SK-N-SH (cell line): Measurements from ENCODE around the gene SFXN4. TPM values are rescaled to one million over a fixed set of nuclear protein-coding genes. Genes with fewer than 3 reads are reported as not detected.

Experiments
- CTCF ChIA-PET: fragments of 300-600, 350-600 bp; formaldehyde crosslinking; extraction: SDS; loops from one replicate; lab custom pipeline; 2021; lab: Yijun Ruan, JAX
- POLR2A ChIA-PET: fragments of 350-600 bp; sonication (Branson Sonifier 250); formaldehyde crosslinking; extraction: SDS; loops from one replicate; lab custom pipeline; 2020; ENCODE audit warnings: antibody characterized with exemption, inconsistent platforms; lab: Yijun Ruan, JAX
- DNase-seq: peaks from one replicate; pipeline ENCODE4 v3.0.0; 2012
- H2AFZ ChIP-seq: fragments of 200-600 bp; sonication (generic); 2 replicates; pipeline ENCODE4 v1.8.1; 2016; ENCODE audit warnings: antibody characterized with exemption, mild to moderate bottlenecking, low read depth
- H3F3A ChIP-seq: fragments of 200-600 bp; sonication (generic); replicated peaks from 2 replicates; pipeline ENCODE3; 2016; ENCODE audit warnings: antibody characterized with exemption, mild to moderate bottlenecking; ENCODE audit not compliant: insufficient read depth
- H3K27ac ChIP-seq, 2 experiments: fragments of 200-500 bp in 1 of 2; fragments of 200-600 bp in 1 of 2; sonication (Bioruptor generic) in 1 of 2; sonication (generic), shearing (Covaris generic) in 1 of 2; 2 replicates each; pipeline versions ENCODE4 v1.5.1 to v1.6.1; 2014 to 2016; ENCODE audit warnings: low read depth in 2 of 2, inconsistent platforms in 1 of 2, low read length in 1 of 2, mild to moderate bottlenecking in 1 of 2, mixed read lengths in 1 of 2
- H3K27me3 ChIP-seq: fragments of 200-600 bp; sonication (generic), shearing (Covaris generic); 2 replicates; pipeline ENCODE4 v1.6.1; 2016; ENCODE audit warnings: mixed run types; ENCODE audit not compliant: insufficient read depth
- H3K36me3 ChIP-seq, 2 experiments: fragments of 200-500 bp in 1 of 2; fragments of 200-600 bp in 1 of 2; sonication (Bioruptor generic) in 1 of 2; sonication (generic) in 1 of 2; replicated peaks in 1 of 2; 2 replicates each; pipeline versions ENCODE3 to v1.5.1; 2014 to 2016; ENCODE audit warnings: low read length in 1 of 2, mild to moderate bottlenecking in 1 of 2; ENCODE audit not compliant: insufficient read depth in 2 of 2, control insufficient read depth in 1 of 2
- H3K4me1 ChIP-seq, 2 experiments: fragments of 200-500 bp in 1 of 2; fragments of 200-600 bp in 1 of 2; sonication (Bioruptor generic) in 1 of 2; sonication (generic), shearing (Covaris generic) in 1 of 2; 2 replicates each; pipeline versions ENCODE4 v1.5.1 to v1.6.1; 2014 to 2016; ENCODE audit warnings: low read depth in 1 of 2, low read length in 1 of 2, mixed run types in 1 of 2; ENCODE audit not compliant: insufficient read depth in 2 of 2, control insufficient read depth in 1 of 2
- H3K4me2 ChIP-seq: fragments of 200-600 bp; sonication (generic), shearing (Covaris generic); 2 replicates; pipeline ENCODE4 v1.6.1; 2017; ENCODE audit warnings: mixed run types
- H3K4me3 ChIP-seq, 2 experiments: fragments of 200-500 bp in 1 of 2; fragments of 200-600 bp in 1 of 2; sonication (Bioruptor generic) in 1 of 2; sonication (generic), shearing (Covaris generic) in 1 of 2; 2 replicates each; pipeline versions ENCODE4 v1.5.1 to v1.8.1; 2014 to 2016; ENCODE audit warnings: low read depth in 2 of 2, inconsistent platforms in 1 of 2, low read length in 1 of 2, mild to moderate bottlenecking in 1 of 2, mixed read lengths in 1 of 2, moderate library complexity in 1 of 2
- H3K79me2 ChIP-seq: fragments of 200-600 bp; sonication (generic); 2 replicates; pipeline ENCODE4 v1.8.1; 2017; ENCODE audit warnings: mild to moderate bottlenecking; ENCODE audit not compliant: insufficient read depth
- H3K9ac ChIP-seq: fragments of 200-600 bp; sonication (generic); 2 replicates; pipeline ENCODE4 v1.6.1; 2017; ENCODE audit warnings: mixed run types
- H3K9me2 ChIP-seq: fragments of 200-600 bp; sonication (generic); 2 replicates; pipeline ENCODE4 v1.6.1; 2017; ENCODE audit warnings: mixed run types
- H3K9me3 ChIP-seq: fragments of 200-600 bp; sonication (generic); 2 replicates; pipeline ENCODE4 v1.6.1; 2017; ENCODE audit warnings: mixed run types, mild to moderate bottlenecking, moderate library complexity
- H4K20me1 ChIP-seq: fragments of 200-600 bp; sonication (generic); 2 replicates; pipeline ENCODE4 v1.6.1; 2017; ENCODE audit warnings: mild to moderate bottlenecking, mixed run types; ENCODE audit not compliant: insufficient read depth
- FOXJ3 ChIP-seq: sonication (generic); formaldehyde crosslinking; IDR thresholded peaks from 2 replicates; pipeline ENCODE4 v1.5.1; 2020; ENCODE audit warnings: mild to moderate bottlenecking, missing genetic modification reagents
- MXI1 ChIP-seq: IDR thresholded peaks from 2 replicates; pipeline ENCODE4 v1.6.1; 2012; ENCODE audit warnings: mild to moderate bottlenecking, low read depth, low read length, improper control_type of control experiment
- RCOR1 ChIP-seq: fragments of 150-350 bp; IDR thresholded peaks from 2 replicates; pipeline ENCODE4 v1.6.1; 2017; ENCODE audit warnings: antibody characterized with exemption, low read length
- SMC3 ChIP-seq: IDR thresholded peaks from 2 replicates; pipeline ENCODE4 v1.6.1; 2012; ENCODE audit warnings: low read depth, low read length, improper control_type of control experiment
- TAF1 ChIP-seq: IDR thresholded peaks from 2 replicates; pipeline ENCODE4 v1.6.1; 2012; ENCODE audit warnings: low read depth, mild to moderate bottlenecking, low read length, moderate library complexity, borderline replicate concordance
- WGBS: methylation state at CpG from one replicate; pipeline ENCODE4 v1.1.6; 2017; ENCODE audit warnings: low lambda C conversion rate; 5-methylcytosine and 5-hydroxymethylcytosine counted together
- polyA plus RNA-seq, 3 experiments: library from polyadenylated mRNA; depleted of rRNA; stranded (reverse); fragments of >200 nt; gene quantifications; 2 replicates each; pipeline ENCODE4 v1.2.3, GENCODE V29; 2012
- TF ChIP-seq, protein P1 (sequence below): IDR thresholded peaks from 2 replicates; pipeline ENCODE4 v1.4.0; 2012; ENCODE audit warnings: low read depth
- TF ChIP-seq, protein P2 (sequence below): fragments of 200-600 bp; sonication (generic); IDR thresholded peaks from 2 replicates; pipeline ENCODE4 v1.6.1; 2017; ENCODE audit warnings: antibody characterized with exemption, mild to moderate bottlenecking, moderate library complexity
- TF ChIP-seq, protein P3 (sequence below): IDR thresholded peaks from 2 replicates; pipeline ENCODE4; 2012
- TF ChIP-seq, protein P4 (sequence below): IDR thresholded peaks from 2 replicates; pipeline ENCODE4 v1.4.0; 2012; ENCODE audit warnings: low read depth, borderline replicate concordance

The SFXN4 gene, protein sequence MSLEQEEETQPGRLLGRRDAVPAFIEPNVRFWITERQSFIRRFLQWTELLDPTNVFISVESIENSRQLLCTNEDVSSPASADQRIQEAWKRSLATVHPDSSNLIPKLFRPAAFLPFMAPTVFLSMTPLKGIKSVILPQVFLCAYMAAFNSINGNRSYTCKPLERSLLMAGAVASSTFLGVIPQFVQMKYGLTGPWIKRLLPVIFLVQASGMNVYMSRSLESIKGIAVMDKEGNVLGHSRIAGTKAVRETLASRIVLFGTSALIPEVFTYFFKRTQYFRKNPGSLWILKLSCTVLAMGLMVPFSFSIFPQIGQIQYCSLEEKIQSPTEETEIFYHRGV
- 24.2 and 32.0 TPM in 2 replicates for polyA plus RNA-seq (2012; rRNA removed)
- 23.0 and 33.1 TPM in 2 replicates for polyA plus RNA-seq (2012; cell fraction: cytosol; rRNA removed)
- polyA plus RNA-seq (2012; cell fraction: nucleus; rRNA removed), result 67.8 and 86.1 TPM in 2 replicates

DNA sequence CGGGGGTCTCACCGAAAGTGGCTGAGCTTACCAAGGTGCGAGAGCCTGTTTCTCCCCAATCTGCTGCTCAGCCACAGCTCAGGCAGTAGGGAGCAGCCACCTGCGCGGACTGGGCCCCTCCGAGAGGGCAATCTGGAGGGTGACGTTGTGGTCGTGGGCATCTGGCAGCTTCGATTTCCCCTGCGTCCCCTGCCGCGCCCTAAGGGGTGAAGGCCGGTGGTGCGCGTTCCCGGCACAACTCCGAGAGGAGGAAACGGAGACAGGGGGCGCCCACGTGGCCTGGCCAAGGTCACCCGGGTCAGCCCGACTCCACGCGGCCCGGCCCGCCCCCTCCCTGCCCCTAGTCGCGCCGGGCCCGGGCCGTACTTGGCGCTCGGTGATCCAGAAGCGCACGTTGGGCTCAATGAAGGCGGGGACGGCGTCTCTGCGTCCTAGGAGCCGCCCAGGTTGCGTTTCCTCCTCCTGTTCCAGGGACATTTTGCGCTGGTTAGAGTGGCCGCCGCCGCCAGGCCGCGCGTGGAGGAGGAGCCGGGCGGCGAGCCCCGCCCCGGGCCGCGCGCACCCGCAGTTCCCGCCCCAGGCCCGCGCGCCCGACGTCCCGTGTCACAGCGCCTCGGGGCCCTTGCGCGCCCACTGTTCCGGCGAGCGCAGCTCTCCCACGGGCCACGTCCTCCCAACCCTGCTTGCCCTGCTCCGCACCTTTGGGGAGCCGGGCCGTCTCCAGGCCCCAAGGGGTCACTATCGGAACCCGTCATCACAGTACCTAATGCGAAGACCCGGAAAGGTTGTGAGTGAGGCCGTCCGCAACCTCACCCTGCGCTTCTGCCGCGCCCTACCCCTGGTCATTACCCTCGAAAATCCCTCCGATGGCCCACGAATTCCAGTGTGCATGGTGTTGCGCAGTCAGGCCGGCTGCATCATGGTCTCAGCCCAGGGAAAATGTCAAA lies at the start of gene SFXN4:
Gene SFXN4 (minus strand): TSS at position 544 of the 947 bp plus-strand sequence. CDS start 67 bp downstream, at position 477.
- Histone ChIP-seq H3K4me3 (peak within 1 kb of the TSS; percentile 69 to 75), H3K4me2 (peak within 1 kb of the TSS; percentile 86), H3K9ac (peak within 1 kb of the TSS; percentile 74), H4K20me1 (no peaks in the 10 kb centered on the region), H2AFZ (peak within 1 kb of the TSS; percentile 95), H3K9me2 (no peaks in the 10 kb centered on the region), H3K36me3 (peaks cover 24 to 31% of the 10 kb centered on the region in 2 experiments), H3K9me3 (no peaks in the 10 kb centered on the region), H3K27ac (peak within 1 kb of the TSS; percentile 7 to 79; a peak in 3 of 4 replicates), H3K79me2 (no peaks in the 10 kb centered on the region), H3F3A (peaks cover 35% of the 10 kb centered on the region), H3K4me1 (peaks cover 0 to 13% of the 10 kb centered on the region in 2 experiments; a peak in 2 of 4 replicates), H3K27me3 (no peaks in the 10 kb centered on the region)
- TF ChIP-seq, protein P1, sequence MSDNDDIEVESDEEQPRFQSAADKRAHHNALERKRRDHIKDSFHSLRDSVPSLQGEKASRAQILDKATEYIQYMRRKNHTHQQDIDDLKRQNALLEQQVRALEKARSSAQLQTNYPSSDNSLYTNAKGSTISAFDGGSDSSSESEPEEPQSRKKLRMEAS, result peak; percentile 96
- TF ChIP-seq FOXJ3 (CRISPR knock-in tag) (peak; percentile 48; the same call in 1 of the 2 replicates), TAF1 (peak; percentile 37; the same call in 1 of the 2 replicates), SMC3 (no peak), RCOR1 (no peak), MXI1 (peak; percentile 95)
- TF ChIP-seq, protein P2, sequence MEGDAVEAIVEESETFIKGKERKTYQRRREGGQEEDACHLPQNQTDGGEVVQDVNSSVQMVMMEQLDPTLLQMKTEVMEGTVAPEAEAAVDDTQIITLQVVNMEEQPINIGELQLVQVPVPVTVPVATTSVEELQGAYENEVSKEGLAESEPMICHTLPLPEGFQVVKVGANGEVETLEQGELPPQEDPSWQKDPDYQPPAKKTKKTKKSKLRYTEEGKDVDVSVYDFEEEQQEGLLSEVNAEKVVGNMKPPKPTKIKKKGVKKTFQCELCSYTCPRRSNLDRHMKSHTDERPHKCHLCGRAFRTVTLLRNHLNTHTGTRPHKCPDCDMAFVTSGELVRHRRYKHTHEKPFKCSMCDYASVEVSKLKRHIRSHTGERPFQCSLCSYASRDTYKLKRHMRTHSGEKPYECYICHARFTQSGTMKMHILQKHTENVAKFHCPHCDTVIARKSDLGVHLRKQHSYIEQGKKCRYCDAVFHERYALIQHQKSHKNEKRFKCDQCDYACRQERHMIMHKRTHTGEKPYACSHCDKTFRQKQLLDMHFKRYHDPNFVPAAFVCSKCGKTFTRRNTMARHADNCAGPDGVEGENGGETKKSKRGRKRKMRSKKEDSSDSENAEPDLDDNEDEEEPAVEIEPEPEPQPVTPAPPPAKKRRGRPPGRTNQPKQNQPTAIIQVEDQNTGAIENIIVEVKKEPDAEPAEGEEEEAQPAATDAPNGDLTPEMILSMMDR, result peak; percentile 9; the same call in 1 of the 2 replicates
- TF ChIP-seq, protein P3, sequence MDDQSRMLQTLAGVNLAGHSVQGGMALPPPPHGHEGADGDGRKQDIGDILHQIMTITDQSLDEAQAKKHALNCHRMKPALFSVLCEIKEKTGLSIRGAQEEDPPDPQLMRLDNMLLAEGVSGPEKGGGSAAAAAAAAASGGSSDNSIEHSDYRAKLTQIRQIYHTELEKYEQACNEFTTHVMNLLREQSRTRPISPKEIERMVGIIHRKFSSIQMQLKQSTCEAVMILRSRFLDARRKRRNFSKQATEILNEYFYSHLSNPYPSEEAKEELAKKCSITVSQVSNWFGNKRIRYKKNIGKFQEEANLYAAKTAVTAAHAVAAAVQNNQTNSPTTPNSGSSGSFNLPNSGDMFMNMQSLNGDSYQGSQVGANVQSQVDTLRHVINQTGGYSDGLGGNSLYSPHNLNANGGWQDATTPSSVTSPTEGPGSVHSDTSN, result no peak
- TF ChIP-seq, protein P4, sequence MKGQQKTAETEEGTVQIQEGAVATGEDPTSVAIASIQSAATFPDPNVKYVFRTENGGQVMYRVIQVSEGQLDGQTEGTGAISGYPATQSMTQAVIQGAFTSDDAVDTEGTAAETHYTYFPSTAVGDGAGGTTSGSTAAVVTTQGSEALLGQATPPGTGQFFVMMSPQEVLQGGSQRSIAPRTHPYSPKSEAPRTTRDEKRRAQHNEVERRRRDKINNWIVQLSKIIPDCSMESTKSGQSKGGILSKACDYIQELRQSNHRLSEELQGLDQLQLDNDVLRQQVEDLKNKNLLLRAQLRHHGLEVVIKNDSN, result peak; percentile 77
- ChIA-PET CTCF (interaction anchor here (0.8 to 1.3 kb wide), 4 partner anchors 27 to 521 kb away, joined by 3 to 4 read pairs (median 3); partner anchors contain the start of gene GRK5), POLR2A (interaction anchor here (0.8 to 1.6 kb wide), 8 partner anchors 10 to 86 kb away, joined by 3 to 5 read pairs (median 4); no protein-coding TSS in a partner anchor)
- 6% methylated on average over 49 of the region's 90 CpGs for WGBS
- peak; percentile 92 for DNase-seq
